AG09319 (cell line): ENCODE results near the gene CHD2.

Source experiments
- DNase-seq: peaks from one replicate; pipeline ENCODE4 v3.0.0-alpha.2; 2010; ENCODE audit warnings: low read depth; ENCODE audit errors: extremely low read depth
- CTCF ChIP-seq: IDR thresholded peaks from 2 replicates; pipeline ENCODE4 v1.5.1; 2011; ENCODE audit warnings: low read depth, mild to moderate bottlenecking, inconsistent platforms, low read length, moderate library complexity

CHD2 gene

GRCh38 chr15:93033434-93034045 lies 133.4 kb downstream of the CHD2 start:
- DNase-seq = no peak
- TF ChIP-seq CTCF = no peak

- DNase-seq = no peak
- TF ChIP-seq CTCF = no peak
These were observed 134.4 kb downstream of the CHD2 start for GRCh38 chr15:93034512-93034911.

DNA sequence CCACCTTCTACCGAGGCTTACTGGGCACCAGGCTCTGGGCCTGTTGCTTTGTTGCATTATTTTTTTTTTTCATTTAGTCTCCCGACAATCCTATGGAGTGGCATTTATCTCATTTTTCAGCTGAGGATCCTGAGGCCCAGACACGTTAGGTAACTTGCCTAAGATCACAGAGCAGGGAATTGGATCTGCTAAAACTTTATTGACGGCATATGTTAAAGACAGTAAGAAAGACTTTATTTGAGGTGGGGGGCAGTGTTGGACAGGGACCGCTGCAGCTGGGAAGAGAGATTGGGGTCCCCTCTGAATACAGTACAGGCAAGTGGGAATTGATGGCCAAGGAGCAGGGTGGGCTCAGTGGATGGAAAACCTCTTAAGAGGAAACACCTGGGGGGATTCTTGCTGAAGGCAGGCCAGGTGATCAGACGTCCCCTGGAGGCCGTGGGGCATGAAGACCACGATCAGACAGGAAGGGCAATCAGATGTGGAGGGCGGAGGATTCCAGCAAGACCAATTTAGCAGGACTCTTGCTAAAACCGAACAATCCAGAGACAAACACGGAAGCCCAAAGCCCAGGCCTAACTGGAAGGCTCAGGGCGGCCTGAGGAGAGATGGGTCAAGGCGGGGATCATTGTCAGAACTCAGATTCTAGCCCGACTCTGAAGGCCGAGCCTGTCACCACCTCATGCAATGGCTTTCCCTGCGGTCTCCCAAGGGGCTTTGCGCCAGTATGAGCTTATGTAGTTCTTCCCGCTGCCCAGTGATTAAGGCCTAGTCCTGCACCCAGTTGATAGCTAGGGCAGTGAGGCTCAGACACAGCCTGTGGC lies 135.2 kb downstream of the CHD2 start:
- DNase-seq = no peak

DNA sequence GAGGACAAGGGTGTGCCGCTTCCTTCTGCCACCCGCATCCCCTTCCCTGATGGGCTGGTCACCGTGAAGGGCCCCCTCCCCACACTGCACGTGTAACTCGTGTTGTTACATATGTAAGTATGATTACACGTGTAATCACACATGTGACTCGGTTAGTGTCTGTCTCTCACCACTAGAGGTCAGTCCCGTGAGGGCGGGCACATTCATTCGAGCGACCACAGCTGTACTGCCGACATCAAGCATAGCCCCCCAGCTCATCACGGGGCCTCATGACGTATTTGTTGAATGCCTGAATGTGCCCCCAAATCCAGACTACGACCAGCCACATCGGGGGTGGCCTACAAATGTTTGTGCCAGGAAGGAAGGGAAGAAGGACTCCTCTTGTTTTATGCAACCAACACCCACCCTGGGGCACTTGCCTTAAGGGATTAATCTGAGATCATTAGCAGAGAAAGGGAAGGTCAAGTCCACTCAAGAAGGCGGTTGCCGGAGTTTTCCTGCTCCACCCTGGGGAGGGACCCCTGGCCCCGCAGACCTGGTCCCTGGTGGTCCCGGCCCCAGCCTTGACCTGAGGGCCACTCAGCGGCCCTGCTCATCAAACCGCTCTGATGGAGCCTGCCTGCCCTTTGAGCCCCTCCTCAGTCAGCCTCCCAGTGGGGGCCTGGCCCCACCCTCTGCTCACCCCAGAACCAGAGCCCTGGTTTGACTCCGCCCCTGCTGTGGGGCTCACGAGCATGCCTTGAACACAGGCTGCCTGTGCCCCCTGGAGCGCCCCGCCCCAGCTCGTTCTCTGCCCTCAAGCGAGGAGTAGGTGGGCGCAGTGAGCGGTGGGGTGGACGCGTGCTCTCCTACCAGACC lies 136.1 kb downstream of the CHD2 start:
- peak; percentile 29 for TF ChIP-seq CTCF
- DNase-seq = no peak

More for the DNA sequence above, 135.2 kb downstream of the CHD2 start:
- no peak for TF ChIP-seq CTCF

DNA sequence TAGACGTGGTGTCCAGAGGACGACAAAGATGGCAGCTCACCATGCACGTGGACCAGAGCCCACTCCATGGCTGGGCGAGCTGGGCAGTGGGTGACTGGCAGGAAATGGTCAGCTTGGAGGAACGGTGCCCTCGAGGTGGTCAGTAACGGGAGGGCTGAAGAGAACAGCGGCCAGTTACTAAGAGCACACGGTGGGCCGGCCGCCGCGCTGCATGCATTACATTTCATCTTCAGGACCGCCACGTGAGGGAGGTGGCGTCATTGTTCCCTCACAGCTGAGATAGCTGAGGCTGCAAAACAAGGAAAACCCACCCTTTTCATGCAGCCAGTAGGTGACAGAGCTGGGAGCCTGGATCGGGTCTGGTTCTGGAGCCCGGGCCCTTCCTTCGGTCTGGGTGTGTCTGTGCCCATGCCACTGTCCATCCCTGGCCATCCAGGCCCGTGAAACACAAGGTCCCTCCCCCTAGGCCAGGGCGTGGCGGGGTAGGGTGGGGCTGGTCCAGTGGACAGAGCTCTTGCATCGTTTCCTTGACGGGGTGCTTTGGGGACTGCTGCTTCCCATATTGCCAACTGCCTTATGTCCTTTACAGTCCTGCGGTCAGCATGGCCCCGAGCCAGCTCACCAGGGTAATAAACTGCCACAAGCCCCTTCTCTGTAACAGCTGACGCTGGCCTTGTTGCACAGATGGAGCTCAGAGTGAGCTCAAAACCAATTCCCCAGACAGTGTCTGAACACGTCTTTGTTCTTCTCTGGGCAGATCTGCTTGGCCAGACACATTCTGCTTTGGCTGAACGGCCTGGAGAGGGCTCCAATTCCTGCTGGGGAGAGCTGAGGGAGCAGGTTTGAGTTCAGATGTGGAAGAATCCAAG lies 137.1 kb downstream of the CHD2 start:
- no peak for DNase-seq

More for the DNA sequence above, 137.1 kb downstream of the CHD2 start:
- TF ChIP-seq CTCF = peak; percentile 50
